Brain microvascular endothelial cell (primary cell): ENCODE measurements around the gene URB2.
A peak's percentile ranks its signal among the peaks of the same experiment; 100 is the strongest.

Experiments used
- DNase-seq: peaks from one replicate; pipeline ENCODE4 v3.0.0-alpha.2; 2020
- H3K27ac ChIP-seq: fragments of 250-450 bp; sonication (Bioruptor Pico); 2 replicates; pipeline ENCODE4 v1.5.1; 2020; ENCODE audit warnings: mild to moderate bottlenecking, moderate library complexity
- H3K27me3 ChIP-seq: fragments of 250-450 bp; sonication (Bioruptor Pico); replicated peaks from 2 replicates; pipeline ENCODE4 v1.5.1; 2020; ENCODE audit warnings: mild to moderate bottlenecking
- H3K36me3 ChIP-seq: fragments of 250-450 bp; sonication (Bioruptor Pico); replicated peaks from 2 replicates; pipeline ENCODE4 v1.5.1; 2020; ENCODE audit warnings: mild to moderate bottlenecking
- H3K4me3 ChIP-seq: 2 replicates; pipeline ENCODE4 v1.5.1; 2011; ENCODE audit warnings: low read depth, mild to moderate bottlenecking, control low read depth, low read length, moderate library complexity
- CTCF ChIP-seq: IDR thresholded peaks from 2 replicates; pipeline ENCODE4 v1.5.1; 2011; ENCODE audit warnings: low read depth, mild to moderate bottlenecking, moderate library complexity, low read length, control low read depth, inconsistent platforms; ENCODE audit errors: missing control alignments
- in situ Hi-C: cut with HindIII; loops from 2 replicates; pipeline ENCODE4 v1.10.0; 2017; ENCODE audit warnings: low sequenced_read_pairs, low pct_ligation_motif_present

The URB2 gene

GRCh38 chr1:229596925-229597699 is 28.9 kb upstream of the URB2 start:
- Histone ChIP-seq H3K4me3 (no peak overlapping the region), H3K36me3 (peaks cover 18% of the 10 kb centered on the region), H3K27me3 (no peaks in the 10 kb centered on the region), H3K27ac (peak overlapping the region; percentile 68)
- peak; percentile 64 for DNase-seq
- in situ Hi-C loops: no loop called here
- TF ChIP-seq CTCF: no peak

DNA sequence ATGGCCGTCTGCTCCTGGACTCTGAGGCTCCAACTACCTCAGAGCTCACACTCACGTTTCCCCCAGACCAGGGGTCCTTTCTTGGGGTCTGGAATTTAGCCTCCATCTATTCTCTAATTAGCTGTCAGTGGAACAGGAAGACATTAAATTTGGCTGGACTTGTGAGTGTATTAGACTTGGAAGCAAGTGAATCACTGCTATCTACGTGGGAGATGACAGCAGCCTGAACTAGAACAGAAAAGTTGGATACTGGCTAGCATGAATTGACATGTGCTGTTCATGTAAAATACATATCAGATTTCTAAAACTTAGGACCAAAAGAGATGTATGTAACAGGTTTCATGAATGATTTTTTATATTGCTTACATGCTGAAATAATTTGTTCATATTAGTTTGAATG is 28.2 kb upstream of the URB2 start:
- Histone ChIP-seq H3K27ac (peak overlapping the region; percentile 68), H3K4me3 (no peak overlapping the region), H3K27me3 (no peaks in the 10 kb centered on the region), H3K36me3 (peaks cover 20% of the 10 kb centered on the region)
- peak; percentile 23 for DNase-seq
- in situ Hi-C loops: no loop called here
- TF ChIP-seq CTCF: no peak

- H3K36me3 ChIP-seq: peaks cover 24% of the 10 kb centered on the region
- no peaks in the 10 kb centered on the region for H3K27me3 ChIP-seq
- no peak for DNase-seq
- no peak overlapping the region for H3K27ac ChIP-seq
- no peak overlapping the region for H3K4me3 ChIP-seq
- in situ Hi-C loops: no loop called here
- no peak for TF ChIP-seq CTCF
These were observed 26.7 kb upstream of the URB2 start for GRCh38 chr1:229599218-229599954.

DNA sequence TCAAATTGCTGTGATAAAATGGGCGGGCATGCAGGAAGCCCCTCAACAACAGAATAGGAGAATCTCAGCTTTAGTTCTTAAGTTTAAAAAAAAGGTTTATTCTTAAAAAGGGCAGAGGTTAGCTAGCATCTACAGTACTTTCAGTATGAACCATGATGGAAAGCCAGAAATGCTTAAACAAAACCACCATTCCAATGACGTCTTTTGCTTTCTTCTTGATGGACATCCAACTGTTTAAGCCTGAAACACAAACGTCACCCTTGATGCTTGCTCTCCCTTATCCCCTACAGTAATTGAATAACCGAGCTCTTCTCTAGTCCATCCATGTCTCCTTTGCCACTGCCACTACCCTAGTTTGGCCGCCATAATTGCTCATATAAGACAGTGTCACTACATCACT is 25.8 kb upstream of the URB2 start:
- in situ Hi-C loops: no loop called here
- H3K27ac ChIP-seq: no peak overlapping the region
- no peaks in the 10 kb centered on the region for H3K27me3 ChIP-seq
- no peak for DNase-seq
- no peak overlapping the region for H3K4me3 ChIP-seq
- no peak for TF ChIP-seq CTCF
- peaks cover 19% of the 10 kb centered on the region for H3K36me3 ChIP-seq

- no peak overlapping the region for H3K27ac ChIP-seq
- H3K36me3 ChIP-seq: peaks cover 24% of the 10 kb centered on the region
- no peaks in the 10 kb centered on the region for H3K27me3 ChIP-seq
- TF ChIP-seq CTCF: no peak
- in situ Hi-C loops: no loop called here
- no peak overlapping the region for H3K4me3 ChIP-seq
- no peak for DNase-seq
These were observed 22.6 kb upstream of the URB2 start for GRCh38 chr1:229603371-229604005.
